Caki2 (cell line): ENCODE data around the gene SLC2A2. TPM values are rescaled to one million over a fixed set of nuclear protein-coding genes. Genes with fewer than 3 reads are reported as not detected.
"Not testable (repeated sequence)": the region's sequence is repeated elsewhere in the genome, so short reads cannot be mapped to it uniquely, and the experiment has no call there.

Experiments used
- DNase-seq: peaks from one replicate; pipeline ENCODE4 v3.0.0-alpha.2; 2015; ENCODE audit warnings: low read depth
- in situ Hi-C: cut with HindIII; loops from 2 replicates; pipeline ENCODE4 v1.10.0; 2016; ENCODE audit warnings: low sequenced_read_pairs, low pct_unique_long_range_greater_than_20kb, mixed read lengths
- total RNA-seq: library from RNA; depleted of rRNA; stranded (reverse); fragments of >200 nt; shearing (Covaris generic); gene quantifications from 2 replicates; pipeline ENCODE4 v1.2.3, GENCODE V29; 2014; ENCODE audit warnings: low replicate concordance

The SLC2A2 gene
- total RNA-seq, 1 experiment from 2014 or later: not detected

DNA sequence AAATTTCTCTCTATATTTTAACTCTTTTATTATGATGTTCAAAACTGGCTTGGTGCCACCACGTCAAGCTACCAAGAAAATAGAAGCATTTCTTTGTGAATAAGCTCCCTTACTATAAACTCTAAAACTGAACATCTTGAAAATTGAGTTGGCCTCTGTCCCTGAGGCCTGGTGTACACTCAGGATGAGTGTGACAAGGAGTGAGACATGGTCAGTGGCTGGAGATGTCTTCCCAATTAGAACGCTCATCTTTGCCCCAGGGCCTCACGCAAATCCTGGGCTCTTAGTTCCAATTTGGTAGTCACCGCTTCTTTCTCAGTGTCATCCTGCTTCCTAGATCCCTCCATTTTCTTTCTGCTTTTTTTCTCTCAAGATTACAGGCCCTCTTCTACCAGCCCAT, 26.2 kb downstream of the SLC2A2 start:
- DNase-seq: no peak
- in situ Hi-C loops: no loop called here

DNA sequence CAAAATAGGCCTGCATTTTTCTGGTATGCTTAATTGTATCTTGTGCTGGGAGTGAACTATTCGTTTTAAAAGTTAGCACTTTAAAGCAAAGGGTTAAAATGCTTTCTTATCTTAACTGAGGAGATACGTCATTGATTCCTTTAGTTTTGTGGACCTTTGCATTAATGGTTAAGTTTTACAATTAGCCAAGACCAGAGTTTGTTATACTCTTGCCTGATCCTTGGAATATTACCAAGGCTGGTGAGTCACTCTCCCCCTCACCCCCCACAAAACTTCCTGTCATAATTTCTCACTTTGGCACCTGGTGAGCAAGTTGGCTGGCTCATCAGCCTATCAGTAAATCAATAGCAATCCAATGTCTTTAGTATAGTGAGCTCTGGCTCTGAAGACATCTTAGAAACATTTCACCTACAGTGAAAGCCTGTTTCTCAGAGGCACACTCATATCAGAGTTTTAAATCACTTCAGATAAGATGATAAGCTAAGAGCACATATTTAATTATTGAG, 26.7 kb downstream of the SLC2A2 start:
- in situ Hi-C loops: no loop called here
- DNase-seq: peak; percentile 92

DNA sequence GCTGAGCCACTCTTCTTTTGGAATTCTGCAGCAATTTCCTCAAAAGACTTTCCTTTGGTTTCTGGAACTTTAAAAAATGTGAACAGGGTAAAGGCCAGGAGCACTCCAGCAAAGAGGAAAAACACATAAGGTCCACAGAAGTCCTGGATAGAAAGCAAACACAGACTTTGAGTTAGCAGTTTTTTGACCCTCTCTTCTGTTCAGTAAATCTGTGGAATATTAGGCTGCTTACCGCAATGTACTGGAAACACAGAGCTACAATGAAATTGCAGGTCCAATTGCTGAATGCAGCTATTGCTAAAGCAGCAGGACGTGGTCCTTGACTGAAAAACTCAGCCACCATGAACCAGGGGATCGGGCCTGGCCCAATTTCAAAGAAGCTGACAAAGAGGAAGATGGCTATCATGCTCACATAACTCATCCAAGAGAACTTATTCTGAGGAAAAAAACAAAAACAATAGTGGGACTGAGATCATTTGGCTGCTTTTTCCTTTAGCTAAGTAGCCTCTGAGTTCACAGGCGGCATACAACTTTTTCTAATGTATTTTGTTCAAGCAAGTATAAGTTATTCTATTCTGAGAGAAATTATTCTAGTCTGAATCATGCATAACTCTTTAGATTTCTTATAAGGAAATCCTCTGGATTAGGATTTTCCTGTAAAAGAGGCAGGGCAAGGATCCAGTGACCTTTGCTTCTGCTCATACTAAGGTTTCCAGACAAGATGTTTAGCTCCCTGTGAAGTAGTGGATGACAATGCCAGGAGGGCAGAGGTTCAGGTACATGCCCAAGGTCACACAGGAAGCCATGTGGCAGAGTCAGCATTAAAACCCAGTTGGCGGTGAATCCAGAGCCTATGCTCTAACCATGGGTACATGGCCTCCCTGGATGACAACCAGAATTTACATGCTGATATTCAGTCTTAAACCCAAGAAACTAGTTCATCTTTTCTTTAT, 28.3 kb downstream of the SLC2A2 start:
- in situ Hi-C loops: no loop called here
- no peak for DNase-seq

DNA sequence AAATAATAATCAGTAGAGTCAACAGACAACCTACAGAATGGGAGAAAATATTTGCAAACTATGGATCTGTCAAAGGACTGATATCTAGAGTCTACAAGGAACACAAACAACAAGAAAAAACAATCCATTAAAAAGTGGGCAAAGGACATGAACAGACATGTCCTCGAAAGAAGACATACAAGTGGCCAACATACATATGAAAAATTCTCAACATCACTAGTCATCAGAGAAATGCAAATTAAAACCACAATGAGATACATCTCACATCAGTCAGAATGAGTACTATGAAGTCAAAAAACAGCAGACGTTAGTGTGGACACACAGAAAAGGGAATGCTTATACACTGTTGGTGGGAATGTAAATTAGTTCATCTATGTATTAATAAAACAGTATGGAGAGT, 33.7 kb downstream of the SLC2A2 start:
- peak; percentile 44 for DNase-seq
- in situ Hi-C loops: no loop called here

DNA sequence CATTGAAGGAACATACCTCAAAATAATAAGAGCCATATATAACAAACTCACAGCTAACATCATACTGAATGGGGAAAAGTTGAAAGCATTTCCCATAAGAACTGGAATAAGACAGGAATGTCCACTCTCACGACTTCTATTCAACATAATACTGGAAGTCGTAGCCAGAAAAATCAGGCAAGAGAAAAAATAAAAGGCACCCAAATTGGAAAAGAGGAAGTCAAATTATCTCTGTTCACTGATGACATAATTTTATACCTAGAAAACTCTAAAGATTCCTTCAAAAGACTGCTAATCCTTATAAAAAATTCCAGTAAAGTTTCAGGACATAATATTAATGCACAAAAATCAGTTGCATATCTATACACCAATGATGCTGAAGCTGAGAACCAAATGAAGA, 34.9 kb downstream of the SLC2A2 start:
- no peak for DNase-seq
- in situ Hi-C loops: no loop called here

DNA sequence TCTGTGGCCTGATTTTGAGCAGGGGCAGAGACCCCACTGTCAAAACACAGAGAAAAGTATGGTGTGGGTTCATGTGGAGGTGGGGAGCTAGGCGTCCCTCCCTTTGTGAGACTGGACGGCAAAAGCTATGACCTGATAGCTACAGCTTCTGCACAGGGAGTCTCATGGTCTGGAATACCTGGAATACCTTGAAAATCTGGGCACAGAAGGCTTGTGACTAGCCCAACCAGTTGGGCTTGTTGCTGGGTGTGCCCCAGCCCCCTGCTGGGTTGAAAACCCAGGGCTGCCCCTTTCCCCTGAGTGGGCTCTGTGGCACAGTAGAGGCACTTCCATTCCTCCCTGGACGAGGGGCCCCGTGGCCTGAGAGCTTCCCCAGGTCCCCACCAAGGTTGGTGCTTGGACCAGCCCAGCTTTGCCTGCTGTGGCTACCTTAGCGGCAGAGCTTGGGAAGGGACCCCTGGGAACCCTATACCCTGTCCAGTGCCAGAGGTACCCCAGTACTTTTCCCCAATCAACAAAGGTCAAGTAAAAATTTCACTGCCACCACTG, 37.3 kb downstream of the SLC2A2 start:
- in situ Hi-C loops: no loop called here

DNA sequence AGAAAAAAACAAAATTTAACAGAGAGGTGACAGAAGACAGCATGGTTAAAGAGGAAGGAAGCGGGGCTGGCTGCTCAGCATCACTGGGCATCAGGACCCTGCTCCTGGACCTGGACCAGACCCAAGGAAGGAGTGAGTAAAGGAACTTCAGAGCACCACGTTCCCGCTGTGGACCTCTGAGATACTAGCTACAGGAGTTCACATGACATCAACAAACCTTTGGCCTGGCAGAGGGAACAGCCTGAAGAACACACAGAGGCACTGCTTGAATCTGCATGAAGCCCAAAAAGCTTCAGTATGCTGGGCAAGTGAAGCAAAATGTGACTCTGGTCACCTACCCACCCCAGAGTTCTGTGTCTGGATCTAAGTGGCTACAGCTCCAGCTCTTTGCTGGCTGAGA, 38.1 kb downstream of the SLC2A2 start:
- DNase-seq: no peak
- in situ Hi-C loops: no loop called here

More for the DNA sequence above, 37.3 kb downstream of the SLC2A2 start:
- DNase-seq: no peak

DNA sequence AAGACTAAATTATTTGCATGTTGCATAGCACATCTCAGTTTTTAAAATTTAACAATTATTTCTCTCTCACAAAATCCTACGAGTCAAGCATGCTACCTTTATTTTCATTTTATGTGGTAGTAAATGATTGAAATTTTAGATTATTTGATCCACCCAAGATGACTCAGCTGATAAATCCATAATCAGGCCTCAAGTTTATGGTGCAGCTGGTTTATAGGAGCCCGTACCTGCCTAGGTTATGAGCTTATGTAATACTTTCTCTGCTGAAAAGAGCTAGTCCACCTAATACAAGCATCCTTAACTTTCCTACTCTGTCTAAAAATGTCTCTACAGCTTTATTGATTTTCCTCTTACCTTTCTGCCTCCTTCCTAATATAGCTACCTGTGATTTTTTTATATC, 41.2 kb downstream of the SLC2A2 start:
- no peak for DNase-seq
- in situ Hi-C loops: no loop called here

DNA sequence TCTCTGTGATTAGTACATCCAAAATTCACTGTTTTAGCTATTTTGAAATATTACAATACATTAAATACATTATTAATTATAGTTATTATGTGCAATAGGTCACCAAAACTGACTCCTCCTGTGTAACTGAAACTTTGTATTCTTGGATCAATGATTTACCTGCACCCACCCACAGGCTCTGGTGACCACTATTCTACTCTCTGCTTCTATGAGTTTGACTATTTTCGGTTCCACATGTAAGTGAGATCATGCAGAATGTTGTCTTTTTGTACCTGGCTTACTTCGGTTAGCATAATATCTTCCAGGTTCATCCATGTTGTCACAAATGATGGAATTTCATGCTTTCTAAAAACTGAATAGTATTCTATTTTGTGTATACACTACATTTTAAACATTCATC, 43.8 kb downstream of the SLC2A2 start:
- in situ Hi-C loops: no loop called here
- no peak for DNase-seq

DNA sequence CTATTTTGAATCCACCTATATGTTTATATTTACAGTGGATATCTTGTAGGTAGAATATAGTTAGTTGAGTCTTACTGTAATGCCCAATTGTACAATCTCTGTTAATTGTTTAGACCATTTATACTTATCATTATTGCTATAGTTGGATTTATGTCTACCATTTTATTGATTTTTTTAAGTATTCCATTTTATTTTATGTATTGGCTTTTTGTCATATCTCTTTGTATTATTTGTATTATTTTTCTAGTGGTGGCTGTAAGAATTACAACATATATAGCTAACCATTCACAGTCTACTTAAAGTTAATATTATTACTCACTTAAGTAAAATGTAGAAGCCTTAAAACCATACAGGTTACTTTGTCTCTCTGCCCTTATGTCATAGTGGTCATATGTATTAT, 46.1 kb downstream of the SLC2A2 start:
- no peak for DNase-seq
- in situ Hi-C loops: no loop called here

DNA sequence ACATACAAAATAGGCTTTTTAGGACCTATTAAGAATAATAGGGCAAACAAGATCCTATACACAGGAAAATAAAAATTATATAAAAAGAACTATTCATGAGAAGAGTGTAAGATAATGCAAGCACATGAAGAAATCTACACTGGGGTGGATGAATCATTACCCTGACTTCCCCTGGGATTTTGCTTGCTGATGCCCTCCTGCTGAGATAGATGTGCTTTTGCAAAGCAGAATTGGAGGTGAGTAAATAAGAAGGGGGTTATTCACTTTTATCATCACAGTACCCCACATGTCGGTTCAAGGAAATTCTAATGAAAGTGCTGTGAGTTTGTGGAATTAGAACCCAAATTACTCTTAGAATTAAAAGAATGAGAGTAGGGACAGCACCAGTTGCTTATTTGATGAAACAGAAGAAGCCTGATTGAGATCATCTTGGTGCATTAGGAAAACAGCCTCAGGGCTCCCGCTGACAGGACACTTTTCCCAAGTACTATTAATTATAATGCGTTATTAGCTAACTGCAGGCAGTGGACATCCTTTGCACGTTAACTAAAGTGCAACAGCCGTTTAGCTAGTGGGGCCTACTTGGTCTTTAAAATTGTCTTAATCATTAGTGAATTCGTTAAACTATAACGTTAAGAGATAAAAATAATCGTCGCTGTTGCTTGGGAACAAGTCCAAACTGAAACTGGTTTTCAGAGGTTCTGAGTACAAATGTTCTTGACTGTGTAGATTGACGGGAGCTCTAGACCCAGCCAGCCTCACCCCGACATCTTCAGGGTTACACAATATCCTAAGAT, 48.4 kb downstream of the SLC2A2 start:
- peak; percentile 92 for DNase-seq
- in situ Hi-C loops: no loop called here

DNA sequence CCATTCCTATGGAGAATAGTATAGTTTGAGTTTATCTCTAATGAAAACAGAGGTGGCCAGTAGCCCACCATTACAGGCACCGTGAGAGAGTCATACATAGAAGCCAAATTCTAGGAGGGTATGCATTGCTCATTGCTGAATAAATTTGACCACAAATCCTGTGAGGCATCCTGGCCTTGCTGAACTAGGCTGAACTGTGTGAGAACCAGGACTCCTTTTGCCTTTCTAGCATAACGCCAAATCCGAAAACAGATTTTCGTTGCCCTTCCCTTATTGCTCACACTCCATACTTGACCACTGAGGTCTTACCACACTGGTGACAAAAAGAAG, 50.4 kb downstream of the SLC2A2 start:
- in situ Hi-C loops: no loop called here
- DNase-seq: no peak

DNA sequence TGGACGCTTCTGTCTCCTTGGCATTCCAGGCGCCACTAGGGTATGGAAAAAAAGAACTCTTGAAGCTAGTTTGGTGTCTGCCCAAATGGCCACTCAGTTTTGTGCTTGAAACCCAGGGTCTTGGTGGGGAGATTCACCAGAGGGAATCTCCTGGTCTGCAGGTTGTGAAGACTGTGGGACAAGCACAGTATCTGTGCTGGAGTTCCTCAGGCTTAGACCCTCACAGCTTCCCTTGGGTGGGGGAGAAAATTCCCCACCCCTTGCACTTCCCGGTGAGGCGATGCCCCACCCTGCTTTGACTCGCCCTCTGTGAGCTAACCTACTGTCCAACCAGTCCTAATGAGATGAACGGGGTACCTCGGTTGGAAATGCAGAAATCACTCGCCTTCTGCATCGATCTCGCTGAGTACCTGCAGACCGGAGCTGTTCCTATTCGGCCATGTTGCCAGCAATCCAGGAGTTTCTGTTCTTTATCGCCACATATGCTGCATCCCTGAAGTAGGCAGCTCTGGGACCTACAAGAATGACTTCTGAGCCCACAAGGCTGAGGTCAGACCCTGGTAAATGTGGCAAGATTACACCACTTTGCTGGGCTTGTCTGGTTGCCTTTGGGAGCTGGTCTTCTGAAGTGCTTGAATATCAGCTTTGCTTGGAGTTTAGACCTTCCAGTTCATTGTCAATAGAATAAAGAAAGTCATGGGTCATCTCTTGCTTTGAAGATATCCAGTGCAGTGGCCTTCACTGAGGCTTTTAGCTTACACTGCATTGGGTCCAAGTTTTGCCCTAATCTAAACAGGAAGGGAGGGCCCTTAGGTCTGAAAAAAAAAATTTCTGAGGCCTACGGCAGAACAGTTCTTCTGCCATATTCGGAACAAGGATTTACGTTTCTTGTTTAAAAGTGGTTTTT, 51.0 kb downstream of the SLC2A2 start:
- no peak for DNase-seq
- in situ Hi-C loops: no loop called here

DNA sequence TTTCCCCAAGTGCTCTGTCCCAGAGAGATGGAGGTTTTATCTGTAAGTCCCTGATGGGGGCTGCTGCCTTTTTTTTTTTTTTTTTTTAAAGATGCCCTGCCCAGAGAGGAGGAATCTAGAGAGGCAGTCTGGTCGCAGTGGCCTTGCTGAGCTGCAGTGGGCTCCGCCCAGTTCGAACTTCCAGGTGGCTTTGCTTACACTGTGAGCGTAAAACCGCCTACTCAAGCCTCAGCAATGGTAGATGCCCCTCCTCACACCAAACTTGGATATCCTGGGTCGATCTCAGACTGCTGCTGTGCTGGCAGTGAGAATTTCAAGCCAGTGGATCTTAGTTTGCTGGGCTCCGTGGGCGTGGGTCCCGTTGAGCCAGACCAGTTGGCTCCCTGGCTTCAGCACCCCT, 51.6 kb downstream of the SLC2A2 start:
- DNase-seq: no peak
- in situ Hi-C loops: no loop called here

DNA sequence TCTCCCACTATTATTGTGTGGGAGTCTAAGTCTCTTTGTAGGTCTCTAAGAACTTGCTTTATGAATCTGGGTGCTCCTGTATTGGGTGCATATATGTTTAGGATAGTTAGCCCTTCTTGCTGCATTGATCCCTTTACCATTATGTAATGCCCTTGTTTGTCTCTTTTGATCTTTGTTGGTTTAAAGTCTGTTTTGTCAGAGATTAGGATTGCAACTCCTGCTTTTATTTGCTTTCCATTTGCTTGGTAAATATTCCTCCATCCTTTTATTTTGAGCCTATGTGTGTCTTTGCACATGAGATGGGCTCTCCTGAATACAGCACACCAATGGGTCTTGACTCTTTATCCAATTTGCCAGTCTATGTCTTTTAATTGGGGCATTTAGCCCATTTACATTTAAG, 53.6 kb downstream of the SLC2A2 start:
- DNase-seq, in situ Hi-C loops: not testable (repeated sequence)

DNA sequence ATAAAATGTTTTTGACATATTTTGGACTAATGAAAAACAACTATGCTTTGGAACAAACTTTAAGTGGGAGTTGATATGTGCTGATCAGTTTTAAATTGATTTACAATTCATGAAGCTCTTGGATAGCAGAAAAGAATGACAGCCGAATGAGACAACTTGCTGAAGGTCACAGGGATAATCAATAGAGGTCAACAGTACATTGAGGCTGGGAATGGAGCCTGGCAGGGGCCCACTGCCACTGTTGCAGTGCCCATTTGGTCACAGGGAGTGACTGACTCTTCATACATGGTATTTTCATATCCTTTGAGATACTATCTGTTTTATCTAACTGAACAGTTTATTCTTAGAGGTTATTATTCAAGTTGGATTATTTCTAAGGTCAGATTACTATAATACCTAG, 59.4 kb downstream of the SLC2A2 start:
- no peak for DNase-seq
- in situ Hi-C loops: no loop called here

DNA sequence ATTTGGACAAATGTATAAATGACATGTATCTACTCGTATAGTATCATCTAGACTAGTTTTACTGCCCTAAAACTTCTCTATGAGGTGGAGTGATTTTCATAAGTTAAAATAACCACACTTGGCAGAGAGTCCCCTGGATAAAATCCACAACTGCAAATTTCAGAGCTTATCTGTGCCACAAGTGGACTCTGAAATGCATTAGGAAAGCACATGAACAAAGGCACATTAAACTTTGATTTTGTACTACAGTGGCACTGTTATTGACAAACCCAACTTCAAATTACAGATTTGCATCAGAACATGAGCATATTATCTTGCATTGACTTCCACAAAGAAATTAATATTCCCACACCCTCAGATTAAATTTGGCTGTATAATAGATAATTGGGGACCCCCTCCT, 60.0 kb downstream of the SLC2A2 start:
- DNase-seq: no peak
- in situ Hi-C loops: no loop called here

DNA sequence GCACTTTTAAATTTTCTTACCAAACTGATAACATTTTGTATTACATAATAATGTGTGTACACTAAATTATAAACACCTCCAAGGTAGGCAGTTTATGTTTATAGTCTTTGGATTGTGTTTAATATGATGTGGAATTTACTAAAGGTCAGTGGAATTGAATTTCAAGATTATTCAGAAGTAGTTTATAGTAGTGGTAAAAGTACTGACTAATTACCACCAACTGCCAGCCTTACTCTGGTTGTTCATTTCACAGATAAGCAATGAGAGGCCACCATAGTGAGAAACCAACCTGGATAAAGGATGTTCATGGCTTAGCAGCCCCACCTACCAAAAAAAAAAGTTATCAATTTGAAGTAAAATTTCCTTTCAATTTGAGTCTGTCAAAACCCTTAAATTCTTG, 64.1 kb downstream of the SLC2A2 start:
- in situ Hi-C loops: loop anchor here (5.0 kb wide), 1 partner anchor 205 kb away; no protein-coding TSS in a partner anchor
- no peak for DNase-seq
